HL-60/S4 treated with phorbol 12-myristate 13-acetate at 8.2 ng/mL for 4 days and 3 days (cell line): ENCODE data around the gene C22orf31.
"Not testable (repeated sequence)": the region's sequence is repeated elsewhere in the genome, so short reads cannot be mapped to it uniquely, and the experiment has no call there.

Experiments used
- in situ Hi-C: fragments of 300-500 bp; cut with MboI; formaldehyde crosslinking; loops from 2 replicates; pipeline ENCODE4 v1.15.0; 2022; ENCODE audit warnings: low sequenced_read_pairs

The C22orf31 gene

DNA sequence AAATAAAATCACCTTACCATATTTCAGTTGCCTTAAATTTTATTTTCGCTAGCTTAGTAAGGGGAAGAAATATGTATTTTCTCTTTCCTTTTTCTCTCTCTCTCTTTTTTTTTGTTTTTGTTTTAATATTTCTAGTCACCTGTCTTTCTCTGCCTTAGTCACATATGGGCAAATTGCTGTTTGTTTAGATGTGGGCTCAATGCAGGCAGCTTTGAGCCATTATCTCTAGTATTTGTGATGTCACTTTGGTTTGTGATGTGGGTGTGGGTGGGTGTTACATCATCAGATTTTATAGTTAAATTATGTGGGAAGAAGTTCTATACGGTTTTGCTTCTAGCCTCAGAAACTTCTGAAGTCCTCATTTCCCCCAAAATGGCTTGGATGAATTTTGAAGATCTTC lies at the start of gene C22orf31:
Gene C22orf31 (minus strand): TSS at position 59 of the 400 bp plus-strand sequence. CDS start 39 bp downstream, at position 20.
- in situ Hi-C loops = loop anchor here (25.0 kb wide), 2 partner anchors 176 to 449 kb away; no protein-coding TSS in a partner anchor

GRCh38 chr22:29110946-29111345 lies 49.3 kb upstream of the C22orf31 start:
- in situ Hi-C loops = no loop called here

GRCh38 chr22:29109822-29110221 lies 48.2 kb upstream of the C22orf31 start:
- in situ Hi-C loops = no loop called here

GRCh38 chr22:29108137-29108536 lies 46.5 kb upstream of the C22orf31 start:
- in situ Hi-C loops = no loop called here

- in situ Hi-C loops = no loop called here
These were observed 45.2 kb upstream of the C22orf31 start for GRCh38 chr22:29106839-29107238.

DNA sequence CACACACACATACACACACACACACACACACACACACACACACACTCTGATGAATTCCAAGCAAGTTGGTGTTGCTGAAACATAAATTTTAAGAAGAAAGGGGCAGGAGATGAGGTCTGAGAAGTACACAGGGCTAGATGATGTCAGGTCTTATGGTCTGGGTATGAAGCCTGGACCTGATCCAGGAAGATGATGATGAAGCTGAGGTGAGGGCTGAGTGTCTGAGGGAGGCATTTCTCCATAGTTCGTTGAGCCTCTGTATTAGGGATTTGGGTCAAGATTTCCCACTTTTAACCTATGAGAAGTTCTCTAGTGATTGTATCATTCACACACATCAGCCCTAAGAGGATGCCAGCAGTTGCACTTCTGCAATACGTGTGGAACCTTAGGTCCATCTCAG lies 43.8 kb upstream of the C22orf31 start:
- in situ Hi-C loops = no loop called here

DNA sequence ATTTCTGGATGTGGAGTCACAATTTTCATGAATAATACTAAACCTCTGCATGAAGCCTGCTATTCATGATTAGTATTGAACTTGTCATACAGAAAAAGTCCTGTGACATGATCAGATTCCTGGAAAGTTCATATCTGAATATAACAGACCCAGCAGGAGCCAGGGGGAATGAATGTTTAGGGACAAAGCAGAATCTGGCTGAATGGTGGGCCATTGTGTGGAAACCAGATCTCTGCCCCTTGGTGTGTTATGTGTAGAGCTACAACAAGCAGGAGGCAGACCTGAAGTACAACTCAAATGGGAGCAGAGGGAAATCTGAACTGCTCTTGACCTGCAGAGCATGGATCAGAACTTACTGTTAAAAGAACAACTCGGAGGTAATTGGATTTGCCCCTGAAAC lies 41.5 kb upstream of the C22orf31 start:
- in situ Hi-C loops = no loop called here

DNA sequence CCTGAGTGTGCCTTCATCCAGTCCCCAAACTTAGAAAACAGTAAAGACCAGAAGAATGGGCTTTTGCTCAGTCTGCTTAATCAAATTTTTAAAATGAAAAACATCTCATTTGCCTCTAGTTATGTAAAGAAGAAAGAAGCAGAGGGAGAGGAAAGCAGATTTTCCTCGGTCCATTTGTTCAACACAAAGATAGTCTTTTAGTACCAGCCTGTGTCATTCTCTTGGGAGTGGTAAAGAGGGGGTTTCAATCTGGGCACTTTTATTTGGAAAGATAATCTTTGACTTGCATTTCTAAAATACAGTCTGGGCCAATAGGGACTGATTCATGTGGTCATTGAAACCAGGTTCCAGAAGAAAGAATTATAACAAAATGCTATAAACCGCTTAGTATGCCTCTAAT lies 40.7 kb upstream of the C22orf31 start:
- in situ Hi-C loops = no loop called here

DNA sequence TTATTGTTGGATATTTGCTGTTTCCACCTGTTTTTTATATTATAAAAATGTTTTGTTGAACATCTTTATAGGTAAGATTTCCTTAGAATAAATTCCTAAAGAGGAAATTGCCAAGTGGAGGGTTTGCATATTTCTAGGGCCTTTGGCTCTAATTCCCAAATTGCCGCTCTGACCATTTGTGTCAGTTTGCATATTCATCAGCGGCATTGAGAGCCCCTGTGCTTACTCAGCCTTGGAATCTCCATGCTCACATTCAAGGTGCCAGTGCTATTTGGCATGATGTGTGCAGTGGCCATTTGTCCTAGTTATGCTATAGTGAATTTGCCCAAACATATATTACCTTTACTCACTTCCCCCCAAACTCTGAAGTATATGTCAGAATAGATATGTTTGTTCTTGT lies 36.7 kb upstream of the C22orf31 start:
- in situ Hi-C loops = no loop called here

DNA sequence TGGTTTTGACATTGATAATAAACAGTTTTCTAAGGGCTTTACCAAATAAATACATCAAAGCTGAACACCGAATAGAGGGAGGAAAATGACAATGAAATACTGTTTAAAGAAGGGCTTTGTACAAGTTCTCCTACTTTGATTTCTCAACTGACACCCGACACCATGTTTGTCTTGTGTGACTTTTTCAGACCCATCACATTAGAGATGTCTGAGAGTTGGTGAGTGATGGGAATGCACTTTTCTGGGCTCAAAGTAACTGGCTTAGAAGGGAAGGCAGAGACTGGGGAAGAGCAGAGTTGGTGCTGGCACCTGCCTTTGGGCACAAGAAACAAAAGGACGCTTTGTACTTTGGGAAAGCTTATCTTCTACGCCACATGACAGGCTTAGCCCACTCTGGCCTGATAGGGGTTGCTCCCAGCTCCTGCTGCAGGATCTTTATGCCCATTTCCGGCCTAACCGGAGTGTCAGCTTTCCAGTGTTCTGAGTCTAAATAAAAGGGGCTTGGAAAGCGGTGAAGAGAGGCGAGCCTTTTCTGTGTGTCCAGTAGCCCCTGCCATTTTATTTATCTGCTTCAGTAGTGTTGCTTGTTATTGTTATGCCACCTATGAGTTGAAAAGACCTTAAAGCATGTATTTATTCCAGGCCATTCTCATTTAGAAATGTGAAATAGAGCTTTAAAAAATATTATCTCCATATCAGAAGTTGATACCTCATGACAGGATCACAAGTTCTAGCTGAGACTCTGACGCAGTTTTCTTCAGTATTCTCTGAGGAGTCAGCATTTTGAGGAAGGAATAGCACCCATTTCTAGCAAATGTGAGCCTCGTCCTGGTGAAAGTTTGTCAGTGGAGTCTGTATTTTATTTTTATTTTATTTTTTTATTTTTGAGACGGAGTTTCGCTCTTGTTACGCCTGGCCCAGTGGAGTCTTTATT lies 35.4 kb upstream of the C22orf31 start:
- in situ Hi-C loops = no loop called here

- in situ Hi-C loops = no loop called here
These were observed 33.8 kb upstream of the C22orf31 start for GRCh38 chr22:29095459-29095858.

DNA sequence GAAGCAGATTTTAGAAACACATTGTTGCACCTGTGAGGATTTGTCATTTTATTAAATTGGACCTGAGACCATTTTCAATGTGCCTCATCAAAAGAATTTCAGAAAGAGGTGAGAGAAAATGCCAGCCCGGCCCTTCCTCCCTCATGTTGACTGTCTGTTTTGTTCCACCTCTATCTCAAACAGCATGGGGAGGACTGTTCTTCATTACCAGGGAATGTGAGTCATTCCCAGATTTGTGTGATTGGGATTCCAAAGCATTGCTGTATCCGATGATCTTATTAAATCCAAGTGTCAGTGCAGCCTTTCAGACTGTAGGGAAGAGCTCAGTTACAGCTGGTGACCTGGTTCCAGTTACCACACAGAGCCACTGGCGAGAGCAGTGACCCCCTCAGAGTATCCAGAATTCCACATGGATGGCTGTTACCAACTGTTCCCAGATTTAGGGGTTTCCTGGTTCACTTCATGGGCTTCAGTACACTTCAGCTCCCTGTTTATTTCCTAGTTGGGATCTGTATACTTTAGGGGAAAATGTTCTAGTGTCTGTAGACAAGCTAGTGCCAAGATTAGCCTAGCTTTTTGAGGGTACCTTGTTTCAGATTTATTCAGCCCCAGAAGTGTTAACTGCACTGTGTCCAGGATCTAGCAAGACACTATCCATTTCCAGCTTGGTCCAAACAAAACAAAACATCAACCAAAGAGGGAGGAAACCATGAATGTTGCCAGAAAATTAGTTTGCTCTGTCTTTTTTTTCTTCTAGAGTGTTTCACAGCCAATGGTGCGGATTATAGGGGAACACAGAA lies 32.1 kb upstream of the C22orf31 start:
- in situ Hi-C loops = no loop called here

DNA sequence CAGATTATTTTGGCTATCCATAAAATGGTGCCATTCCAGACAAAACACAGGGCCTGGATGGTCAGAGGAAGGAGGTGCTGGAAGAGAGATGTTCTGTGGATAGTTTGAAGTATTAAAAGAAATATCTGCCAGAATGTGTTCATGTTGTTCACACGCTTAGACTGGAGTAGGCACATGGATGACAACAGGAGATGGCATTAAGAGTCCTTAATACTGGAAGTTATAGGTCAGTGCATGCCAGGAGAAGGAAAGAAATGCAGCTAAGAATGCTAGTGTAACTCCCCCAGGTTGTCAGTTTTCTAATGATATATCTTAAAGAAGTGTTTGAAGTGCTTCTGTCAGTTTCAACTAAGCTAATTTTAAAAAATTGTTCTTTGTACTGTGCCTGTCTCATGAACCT lies 31.4 kb upstream of the C22orf31 start:
- in situ Hi-C loops = no loop called here

DNA sequence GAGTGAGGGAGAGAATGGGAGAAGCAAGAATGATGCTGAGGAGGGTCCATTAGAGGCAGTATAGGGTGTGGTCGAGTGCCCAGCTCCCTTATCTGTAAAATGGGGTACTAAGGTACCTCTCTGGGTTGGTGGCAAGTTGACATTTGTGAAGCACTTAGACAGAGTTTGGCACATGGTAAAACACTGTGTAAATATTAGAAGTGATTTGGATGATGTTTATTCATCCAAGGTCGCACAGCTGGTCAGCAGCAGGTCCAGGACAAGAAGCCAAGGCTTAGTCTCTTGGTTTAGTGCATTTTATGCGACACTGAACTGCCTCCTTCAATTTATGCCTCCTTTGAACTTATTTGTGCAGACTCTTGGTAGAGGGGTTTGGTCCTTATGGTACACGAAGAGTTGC lies 30.6 kb upstream of the C22orf31 start:
- in situ Hi-C loops = no loop called here

GRCh38 chr22:29090039-29090438 lies 28.4 kb upstream of the C22orf31 start:
- in situ Hi-C loops = no loop called here

DNA sequence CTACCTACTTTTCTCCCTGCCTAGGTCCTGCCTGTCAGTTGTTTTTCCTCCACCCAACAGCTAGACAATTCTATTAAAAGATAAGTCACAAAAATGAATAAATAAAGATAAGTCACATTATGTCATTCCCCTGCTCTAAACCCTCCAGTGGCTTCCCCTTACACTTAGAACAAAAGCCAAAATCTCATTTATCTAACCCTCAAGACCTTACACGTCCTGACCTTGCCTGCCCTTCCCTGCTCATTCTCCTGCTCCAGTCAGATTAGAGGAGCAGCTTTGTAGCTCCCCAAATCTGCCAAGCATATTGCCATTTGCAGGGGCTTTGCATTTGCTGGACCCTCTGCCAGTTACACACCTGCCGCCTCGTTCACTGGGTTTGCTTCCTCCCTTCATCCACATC lies 27.9 kb upstream of the C22orf31 start:
- in situ Hi-C loops = no loop called here

- in situ Hi-C loops = no loop called here
These were observed 27.2 kb upstream of the C22orf31 start for GRCh38 chr22:29088809-29089208.

- in situ Hi-C loops = no loop called here
These were observed 25.4 kb upstream of the C22orf31 start for GRCh38 chr22:29087012-29087411.

GRCh38 chr22:29083933-29084591 lies 22.4 kb upstream of the C22orf31 start:
- in situ Hi-C loops = no loop called here

GRCh38 chr22:29083576-29083932 lies 21.9 kb upstream of the C22orf31 start:
- in situ Hi-C loops = not testable (repeated sequence)

GRCh38 chr22:29082826-29083545 lies 21.4 kb upstream of the C22orf31 start:
- in situ Hi-C loops = no loop called here
